ENCODE results near the gene S100PBP.

The S100PBP gene

GRCh38 chr1:32888677-32889420 is 71.4 kb downstream of the S100PBP start:
- no peak for DNase-seq

GRCh38 chr1:32889731-32890278 is 72.4 kb downstream of the S100PBP start:
- DNase-seq: no peak

- no peak for DNase-seq
These were observed 73.2 kb downstream of the S100PBP start for GRCh38 chr1:32890516-32891240.

GRCh38 chr1:32891241-32891570 is 73.8 kb downstream of the S100PBP start:
- DNase-seq: no peak

GRCh38 chr1:32891630-32892029 is 74.2 kb downstream of the S100PBP start:
- DNase-seq: no peak

- peak; percentile 33 for DNase-seq
These were observed 75.1 kb downstream of the S100PBP start for GRCh38 chr1:32892368-32893197.

GRCh38 chr1:32893198-32894018 is 76.0 kb downstream of the S100PBP start:
- DNase-seq: no peak

GRCh38 chr1:32894019-32894600 is 76.7 kb downstream of the S100PBP start:
- DNase-seq: no peak

GRCh38 chr1:32894681-32895080 is 77.2 kb downstream of the S100PBP start:
- no peak for DNase-seq

GRCh38 chr1:32895325-32896215 is 78.1 kb downstream of the S100PBP start:
- no peak for DNase-seq

GRCh38 chr1:32896451-32896850 is 79.0 kb downstream of the S100PBP start:
- no peak for DNase-seq

GRCh38 chr1:32897082-32898049 is 79.9 kb downstream of the S100PBP start:
- no peak for DNase-seq

GRCh38 chr1:32898056-32898455 is 80.6 kb downstream of the S100PBP start:
- DNase-seq: no peak

- no peak for DNase-seq
These were observed 81.5 kb downstream of the S100PBP start for GRCh38 chr1:32898958-32899357.

GRCh38 chr1:32899586-32900296 is 82.3 kb downstream of the S100PBP start:
- DNase-seq: no peak

GRCh38 chr1:32900371-32900955 is 83.0 kb downstream of the S100PBP start:
- no peak for DNase-seq

GRCh38 chr1:32900956-32901822 is 83.7 kb downstream of the S100PBP start, which contains the start of gene TMEM54:
Gene TMEM54, minus strand, starts transcription at chr1:32901389. Its CDS starts 151 bp downstream, at chr1:32901238.
- DNase-seq: peak; percentile 18
